ENCODE results near the gene LZTS2.

Gene LZTS2

GRCh38 chr10:100965820-100966219, 33.8 kb upstream of the LZTS2 start:
- no peak for ATAC-seq
- TF ChIP-seq TOX (CRISPR knock-in tag; IDR thresholded peaks at IDR 0.05; ENCODE audit: borderline replicate concordance) (no peak), CSDC2 (CRISPR knock-in tag; IDR thresholded peaks at IDR 0.05) (no peak), ZNF70 (CRISPR knock-in tag; IDR thresholded peaks at IDR 0.05) (no peak), ZNF565 (CRISPR knock-in tag; conservative IDR thresholded peaks at IDR 0.05; ENCODE audit: low read depth) (no peak), ISL1 (CRISPR knock-in tag; IDR thresholded peaks at IDR 0.05) (no peak), RARB (CRISPR knock-in tag; IDR thresholded peaks at IDR 0.05) (no peak), BACH2 (CRISPR knock-in tag; IDR thresholded peaks at IDR 0.05; ENCODE audit: borderline replicate concordance) (no peak), OSR1 (CRISPR knock-in tag; IDR thresholded peaks at IDR 0.05) (no peak)
- TF ChIP-seq, protein P1, sequence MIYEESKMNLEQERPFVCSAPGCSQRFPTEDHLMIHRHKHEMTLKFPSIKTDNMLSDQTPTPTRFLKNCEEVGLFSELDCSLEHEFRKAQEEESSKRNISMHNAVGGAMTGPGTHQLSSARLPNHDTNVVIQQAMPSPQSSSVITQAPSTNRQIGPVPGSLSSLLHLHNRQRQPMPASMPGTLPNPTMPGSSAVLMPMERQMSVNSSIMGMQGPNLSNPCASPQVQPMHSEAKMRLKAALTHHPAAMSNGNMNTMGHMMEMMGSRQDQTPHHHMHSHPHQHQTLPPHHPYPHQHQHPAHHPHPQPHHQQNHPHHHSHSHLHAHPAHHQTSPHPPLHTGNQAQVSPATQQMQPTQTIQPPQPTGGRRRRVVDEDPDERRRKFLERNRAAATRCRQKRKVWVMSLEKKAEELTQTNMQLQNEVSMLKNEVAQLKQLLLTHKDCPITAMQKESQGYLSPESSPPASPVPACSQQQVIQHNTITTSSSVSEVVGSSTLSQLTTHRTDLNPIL (CRISPR knock-in tag; IDR thresholded peaks at IDR 0.05; ENCODE audit: low read depth) = no peak

GRCh38 chr10:100966887-100967286, 32.7 kb upstream of the LZTS2 start:
- ATAC-seq = no peak
- TF ChIP-seq TOX (CRISPR knock-in tag; IDR thresholded peaks at IDR 0.05; ENCODE audit: borderline replicate concordance) = no peak
- TF ChIP-seq GLIS3 (CRISPR knock-in tag; IDR thresholded peaks at IDR 0.05) = no peak
- no peak for TF ChIP-seq ZNF8 (CRISPR knock-in tag; IDR thresholded peaks at IDR 0.05)
- no peak for TF ChIP-seq ESRRG (CRISPR knock-in tag; IDR thresholded peaks at IDR 0.05)
- TF ChIP-seq, protein P1 (CRISPR knock-in tag; IDR thresholded peaks at IDR 0.05; ENCODE audit: low read depth) = no peak
- TF ChIP-seq ISL1 (CRISPR knock-in tag; IDR thresholded peaks at IDR 0.05) = no peak
- TF ChIP-seq ARNTL (CRISPR knock-in tag; IDR thresholded peaks at IDR 0.05; ENCODE audit: borderline replicate concordance, low read depth) = no peak
- TF ChIP-seq CSDC2 (CRISPR knock-in tag; IDR thresholded peaks at IDR 0.05) = no peak
- TF ChIP-seq CSRNP3 (CRISPR knock-in tag; IDR thresholded peaks at IDR 0.05) = no peak
- no peak for TF ChIP-seq ZFP30 (CRISPR knock-in tag; IDR thresholded peaks at IDR 0.05)
- no peak for TF ChIP-seq ZC3H10 (CRISPR knock-in tag; IDR thresholded peaks at IDR 0.05)
- TF ChIP-seq OSR1 (CRISPR knock-in tag; IDR thresholded peaks at IDR 0.05) = no peak
- TF ChIP-seq, protein P2, sequence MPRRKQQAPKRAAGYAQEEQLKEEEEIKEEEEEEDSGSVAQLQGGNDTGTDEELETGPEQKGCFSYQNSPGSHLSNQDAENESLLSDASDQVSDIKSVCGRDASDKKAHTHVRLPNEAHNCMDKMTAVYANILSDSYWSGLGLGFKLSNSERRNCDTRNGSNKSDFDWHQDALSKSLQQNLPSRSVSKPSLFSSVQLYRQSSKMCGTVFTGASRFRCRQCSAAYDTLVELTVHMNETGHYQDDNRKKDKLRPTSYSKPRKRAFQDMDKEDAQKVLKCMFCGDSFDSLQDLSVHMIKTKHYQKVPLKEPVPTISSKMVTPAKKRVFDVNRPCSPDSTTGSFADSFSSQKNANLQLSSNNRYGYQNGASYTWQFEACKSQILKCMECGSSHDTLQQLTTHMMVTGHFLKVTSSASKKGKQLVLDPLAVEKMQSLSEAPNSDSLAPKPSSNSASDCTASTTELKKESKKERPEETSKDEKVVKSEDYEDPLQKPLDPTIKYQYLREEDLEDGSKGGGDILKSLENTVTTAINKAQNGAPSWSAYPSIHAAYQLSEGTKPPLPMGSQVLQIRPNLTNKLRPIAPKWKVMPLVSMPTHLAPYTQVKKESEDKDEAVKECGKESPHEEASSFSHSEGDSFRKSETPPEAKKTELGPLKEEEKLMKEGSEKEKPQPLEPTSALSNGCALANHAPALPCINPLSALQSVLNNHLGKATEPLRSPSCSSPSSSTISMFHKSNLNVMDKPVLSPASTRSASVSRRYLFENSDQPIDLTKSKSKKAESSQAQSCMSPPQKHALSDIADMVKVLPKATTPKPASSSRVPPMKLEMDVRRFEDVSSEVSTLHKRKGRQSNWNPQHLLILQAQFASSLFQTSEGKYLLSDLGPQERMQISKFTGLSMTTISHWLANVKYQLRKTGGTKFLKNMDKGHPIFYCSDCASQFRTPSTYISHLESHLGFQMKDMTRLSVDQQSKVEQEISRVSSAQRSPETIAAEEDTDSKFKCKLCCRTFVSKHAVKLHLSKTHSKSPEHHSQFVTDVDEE (CRISPR knock-in tag; IDR thresholded peaks at IDR 0.05) = no peak
- TF ChIP-seq SNAI2 (CRISPR knock-in tag; IDR thresholded peaks at IDR 0.05) = no peak
- TF ChIP-seq POU6F1 (CRISPR knock-in tag; IDR thresholded peaks at IDR 0.05; ENCODE audit: borderline replicate concordance, low read depth) = no peak
- no peak for TF ChIP-seq TCF4 (CRISPR knock-in tag; IDR thresholded peaks at IDR 0.05; ENCODE audit: borderline replicate concordance)
- TF ChIP-seq, protein P3, sequence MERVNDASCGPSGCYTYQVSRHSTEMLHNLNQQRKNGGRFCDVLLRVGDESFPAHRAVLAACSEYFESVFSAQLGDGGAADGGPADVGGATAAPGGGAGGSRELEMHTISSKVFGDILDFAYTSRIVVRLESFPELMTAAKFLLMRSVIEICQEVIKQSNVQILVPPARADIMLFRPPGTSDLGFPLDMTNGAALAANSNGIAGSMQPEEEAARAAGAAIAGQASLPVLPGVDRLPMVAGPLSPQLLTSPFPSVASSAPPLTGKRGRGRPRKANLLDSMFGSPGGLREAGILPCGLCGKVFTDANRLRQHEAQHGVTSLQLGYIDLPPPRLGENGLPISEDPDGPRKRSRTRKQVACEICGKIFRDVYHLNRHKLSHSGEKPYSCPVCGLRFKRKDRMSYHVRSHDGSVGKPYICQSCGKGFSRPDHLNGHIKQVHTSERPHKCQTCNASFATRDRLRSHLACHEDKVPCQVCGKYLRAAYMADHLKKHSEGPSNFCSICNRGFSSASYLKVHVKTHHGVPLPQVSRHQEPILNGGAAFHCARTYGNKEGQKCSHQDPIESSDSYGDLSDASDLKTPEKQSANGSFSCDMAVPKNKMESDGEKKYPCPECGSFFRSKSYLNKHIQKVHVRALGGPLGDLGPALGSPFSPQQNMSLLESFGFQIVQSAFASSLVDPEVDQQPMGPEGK (CRISPR knock-in tag; IDR thresholded peaks at IDR 0.05; ENCODE audit: borderline replicate concordance) = no peak

All from SK-N-SH treated with all-trans-retinoic acid at 6 μM for 48 hours (cell line).